Colonic mucosa (tissue), 4 donors: Measurements from ENCODE around the gene FAM13A. TPM values are rescaled to one million over a fixed set of nuclear protein-coding genes. Genes with fewer than 3 reads are reported as not detected.

ENCODE experiments used
- DNase-seq: peaks from one replicate; pipeline ENCODE4 v3.0.0-alpha.2; 2020
- H3K27ac ChIP-seq: fragments of 200-600 bp; one replicate; pipeline ENCODE4 v1.8.0; 2021
- H3K27me3 ChIP-seq: fragments of 200-600 bp; one replicate; pipeline ENCODE4 v1.8.0; 2021
- H3K36me3 ChIP-seq: fragments of 200-600 bp; one replicate; pipeline ENCODE4 v1.8.0; 2021
- H3K4me1 ChIP-seq: fragments of 200-600 bp; one replicate; pipeline ENCODE4 v1.8.0; 2021; ENCODE audit warnings: mild to moderate bottlenecking
- H3K4me3 ChIP-seq: fragments of 200-600 bp; one replicate; pipeline ENCODE4 v1.8.0; 2021
- H3K9ac ChIP-seq, 2 donors: one replicate each; pipeline ENCODE4 v1.7.0; 2013; ENCODE audit warnings: control low read depth in 2 of 2, low read depth in 2 of 2, low read length in 2 of 2
- H3K9me3 ChIP-seq: fragments of 200-600 bp; one replicate; pipeline ENCODE4 v1.8.0; 2021
- intact Hi-C: fragments of 100-400 bp; cut with DNase I; formaldehyde crosslinking; loops from one replicate; pipeline ENCODE4 v1.14.1; 2022
- total RNA-seq, 2 donors: library from RNA; stranded (reverse); fragmentation: NEBNext Ultra II Directional in 1 of 2; extraction: Animal tissue kit (Norgen Biotek cat#: 25700) in 1 of 2; gene quantifications; one replicate each; pipeline ENCODE4 v1.2.1, GENCODE V29; 2021
- TF ChIP-seq, protein P1 (sequence below): fragments of 200-600 bp; IDR thresholded peaks from one replicate; pipeline ENCODE4 v1.8.0; 2022; ENCODE audit warnings: antibody characterized with exemption, mild to moderate bottlenecking
- donor health status: healthy.
- donor health status: DM: no; HTN: no; CAD: no.
- donor health status: DM: no; HTN: no; CAD: no.

Gene FAM13A
- total RNA-seq, 2 donors from 2014 or later: 34.0 to 248 TPM

DNA sequence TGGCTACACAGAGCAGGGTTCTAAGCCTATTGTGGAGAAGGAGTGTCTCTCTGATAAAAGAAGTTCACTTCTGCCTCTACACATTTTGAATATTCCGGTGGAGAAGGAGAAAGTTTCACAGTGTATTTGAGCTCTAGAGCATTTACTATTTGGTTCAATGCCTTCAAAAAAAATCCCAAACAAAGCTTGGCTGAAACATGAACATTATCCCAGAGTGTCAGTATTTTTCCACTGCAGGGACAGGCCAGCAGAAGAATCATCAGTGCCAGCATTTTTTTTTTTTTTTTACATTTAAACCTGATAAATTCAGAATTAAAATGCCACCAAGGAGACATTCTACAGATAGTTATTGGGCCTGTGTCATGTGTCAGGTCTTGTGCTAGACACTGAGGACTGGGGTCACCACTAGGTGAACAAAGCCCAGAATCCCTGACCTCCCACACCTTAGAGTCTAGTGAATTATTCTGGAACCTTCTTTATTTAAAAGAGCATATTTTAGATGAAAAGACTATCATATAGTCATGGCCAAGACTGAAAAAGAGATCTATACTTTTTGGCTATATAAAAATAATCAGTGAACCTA is 311.3 kb downstream of the FAM13A start:
- no peak for DNase-seq
- H3K4me1 ChIP-seq: no peaks in the 10 kb centered on the region
- no peaks in the 10 kb centered on the region for H3K9me3 ChIP-seq
- no peak overlapping the region for H3K9ac ChIP-seq
- intact Hi-C loops: no loop called here
- H3K27me3 ChIP-seq: no peaks in the 10 kb centered on the region
- H3K4me3 ChIP-seq: no peak overlapping the region
- peaks cover 13% of the 10 kb centered on the region for H3K36me3 ChIP-seq
- TF ChIP-seq, protein P1, sequence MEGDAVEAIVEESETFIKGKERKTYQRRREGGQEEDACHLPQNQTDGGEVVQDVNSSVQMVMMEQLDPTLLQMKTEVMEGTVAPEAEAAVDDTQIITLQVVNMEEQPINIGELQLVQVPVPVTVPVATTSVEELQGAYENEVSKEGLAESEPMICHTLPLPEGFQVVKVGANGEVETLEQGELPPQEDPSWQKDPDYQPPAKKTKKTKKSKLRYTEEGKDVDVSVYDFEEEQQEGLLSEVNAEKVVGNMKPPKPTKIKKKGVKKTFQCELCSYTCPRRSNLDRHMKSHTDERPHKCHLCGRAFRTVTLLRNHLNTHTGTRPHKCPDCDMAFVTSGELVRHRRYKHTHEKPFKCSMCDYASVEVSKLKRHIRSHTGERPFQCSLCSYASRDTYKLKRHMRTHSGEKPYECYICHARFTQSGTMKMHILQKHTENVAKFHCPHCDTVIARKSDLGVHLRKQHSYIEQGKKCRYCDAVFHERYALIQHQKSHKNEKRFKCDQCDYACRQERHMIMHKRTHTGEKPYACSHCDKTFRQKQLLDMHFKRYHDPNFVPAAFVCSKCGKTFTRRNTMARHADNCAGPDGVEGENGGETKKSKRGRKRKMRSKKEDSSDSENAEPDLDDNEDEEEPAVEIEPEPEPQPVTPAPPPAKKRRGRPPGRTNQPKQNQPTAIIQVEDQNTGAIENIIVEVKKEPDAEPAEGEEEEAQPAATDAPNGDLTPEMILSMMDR: no peak
- no peak overlapping the region for H3K27ac ChIP-seq

DNA sequence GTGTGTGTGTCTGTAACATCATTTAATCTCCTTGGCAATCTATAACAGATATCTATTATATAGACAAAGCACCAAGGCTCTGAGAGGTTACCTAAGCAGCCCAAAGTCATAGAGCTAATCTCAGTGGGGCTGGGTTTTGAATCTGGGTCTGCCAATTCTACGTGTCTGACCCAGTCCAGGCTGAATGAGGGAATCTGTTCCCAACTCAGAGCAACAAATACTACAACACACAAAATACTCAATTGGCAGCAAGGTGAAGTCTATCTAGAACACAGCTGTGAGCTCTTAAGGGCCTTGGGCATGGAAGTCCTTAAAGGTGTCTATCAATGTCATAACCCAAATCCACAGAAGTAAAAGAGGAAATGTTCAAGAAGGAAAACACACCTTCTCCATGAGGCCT is 311.8 kb downstream of the FAM13A start:
- Histone ChIP-seq H3K4me1 (no peaks in the 10 kb centered on the region), H3K27ac (no peak overlapping the region), H3K9ac (no peak overlapping the region), H3K4me3 (no peak overlapping the region), H3K36me3 (peaks cover 13% of the 10 kb centered on the region), H3K27me3 (no peaks in the 10 kb centered on the region), H3K9me3 (no peaks in the 10 kb centered on the region)
- intact Hi-C loops: no loop called here
- no peak for DNase-seq
- TF ChIP-seq, protein P1: no peak

DNA sequence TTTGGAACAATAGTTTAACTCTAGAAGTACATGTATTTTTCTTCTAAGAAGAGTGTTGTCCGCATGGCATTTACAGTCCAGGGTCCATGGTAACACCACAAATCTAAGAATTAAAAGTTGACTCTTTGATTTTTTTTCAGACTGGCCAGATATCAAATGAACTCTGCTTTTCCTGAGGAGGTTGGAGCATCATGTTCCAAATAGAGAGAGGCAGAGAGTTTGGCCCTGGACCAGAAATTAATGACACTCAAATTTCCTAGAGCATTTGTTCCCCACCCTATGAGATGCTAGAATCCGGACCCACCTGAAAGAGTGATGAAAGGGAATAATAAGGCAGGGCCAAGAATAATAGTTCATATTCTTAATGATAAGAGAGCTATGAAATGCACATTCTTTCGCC is 312.4 kb downstream of the FAM13A start:
- H3K36me3 ChIP-seq: peaks cover 13% of the 10 kb centered on the region
- H3K9me3 ChIP-seq: no peaks in the 10 kb centered on the region
- H3K9ac ChIP-seq: no peak overlapping the region
- H3K4me1 ChIP-seq: no peaks in the 10 kb centered on the region
- TF ChIP-seq, protein P1: no peak
- H3K27me3 ChIP-seq: no peaks in the 10 kb centered on the region
- intact Hi-C loops: no loop called here
- no peak overlapping the region for H3K27ac ChIP-seq
- no peak for DNase-seq
- no peak overlapping the region for H3K4me3 ChIP-seq

DNA sequence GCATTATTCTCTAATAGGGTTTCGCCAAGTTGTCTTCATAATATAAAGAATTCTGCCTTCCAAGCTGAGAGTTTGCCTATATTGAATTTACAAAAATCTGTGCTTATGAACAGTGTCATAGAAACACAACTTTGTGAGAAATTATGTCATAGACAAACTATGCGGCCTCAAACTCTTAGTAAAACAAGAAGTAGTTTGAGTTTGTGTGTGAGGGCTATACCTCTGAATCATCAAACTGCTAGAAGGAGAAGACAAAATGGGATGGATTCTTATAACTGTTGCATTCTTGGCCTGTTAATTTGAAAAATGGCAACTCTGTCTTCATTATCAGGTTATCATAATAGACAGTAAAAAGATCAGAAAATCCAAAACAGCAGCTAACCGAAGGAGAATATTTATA is 313.3 kb downstream of the FAM13A start:
- intact Hi-C loops: no loop called here
- H3K27ac ChIP-seq: no peak overlapping the region
- DNase-seq: no peak
- no peak overlapping the region for H3K9ac ChIP-seq
- TF ChIP-seq, protein P1: no peak
- no peaks in the 10 kb centered on the region for H3K9me3 ChIP-seq
- no peaks in the 10 kb centered on the region for H3K4me1 ChIP-seq
- no peaks in the 10 kb centered on the region for H3K27me3 ChIP-seq
- peaks cover 12% of the 10 kb centered on the region for H3K36me3 ChIP-seq
- H3K4me3 ChIP-seq: no peak overlapping the region

DNA sequence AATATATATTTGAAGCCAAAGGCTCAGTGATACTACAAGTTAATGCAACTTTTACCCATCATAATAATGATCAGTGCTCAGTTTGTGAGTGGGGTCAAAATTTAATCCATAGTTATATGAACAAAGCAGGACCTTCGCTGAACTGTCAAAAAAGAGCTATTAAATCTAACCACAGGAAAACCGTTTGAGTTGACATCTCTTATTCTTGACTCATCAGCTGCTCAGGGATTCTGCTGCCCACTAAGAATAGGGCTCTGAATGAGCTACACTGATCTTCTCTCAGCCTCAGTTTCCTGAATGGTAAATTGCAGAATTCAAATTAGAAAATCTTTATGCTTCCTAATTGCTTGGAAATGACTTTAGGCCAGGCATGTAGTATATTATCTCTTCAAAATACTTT is 314.4 kb downstream of the FAM13A start:
- TF ChIP-seq, protein P1: no peak
- intact Hi-C loops: no loop called here
- Histone ChIP-seq H3K4me3 (no peak overlapping the region), H3K36me3 (peaks cover 4% of the 10 kb centered on the region), H3K9me3 (no peaks in the 10 kb centered on the region), H3K4me1 (no peaks in the 10 kb centered on the region), H3K9ac (no peak overlapping the region), H3K27ac (no peak overlapping the region), H3K27me3 (no peaks in the 10 kb centered on the region)
- DNase-seq: no peak
